Activated naive CD8-positive, alpha-beta T cell treated with anti-CD3 and anti-CD28 coated beads for 36 hours (primary cell): ENCODE data around the gene ETS1. TPM values are rescaled to one million over a fixed set of nuclear protein-coding genes. Genes with fewer than 3 reads are reported as not detected.

Experiments used
- DNase-seq: peaks from one replicate; pipeline ENCODE4 v3.0.0; 2021
- H3K27ac Mint-ChIP-seq: one replicate; pipeline ENCODE4 v1.8.0; 2022; ENCODE audit warnings: mild to moderate bottlenecking, moderate library complexity, mixed read lengths
- H3K27me3 Mint-ChIP-seq: one replicate; pipeline ENCODE4 v1.8.0; 2022; ENCODE audit warnings: mild to moderate bottlenecking, mixed read lengths
- H3K36me3 Mint-ChIP-seq: one replicate; pipeline ENCODE4 v1.8.0; 2021; ENCODE audit warnings: mild to moderate bottlenecking, mixed read lengths
- H3K4me1 Mint-ChIP-seq: one replicate; pipeline ENCODE4 v1.8.0; 2021; ENCODE audit warnings: mixed read lengths
- H3K4me3 Mint-ChIP-seq: one replicate; pipeline ENCODE4 v1.8.0; 2022; ENCODE audit warnings: mild to moderate bottlenecking, moderate library complexity, mixed read lengths
- H3K9me3 Mint-ChIP-seq: one replicate; pipeline ENCODE4 v1.8.0; 2022; ENCODE audit warnings: mixed read lengths
- total RNA-seq, 2 experiments: library from RNA; stranded (reverse); gene quantifications; one replicate each; pipeline ENCODE4 v1.2.3, GENCODE V29; 2021

ETS1 gene
- total RNA-seq, 2 experiments from 2014 or later = 426 to 430 TPM

DNA sequence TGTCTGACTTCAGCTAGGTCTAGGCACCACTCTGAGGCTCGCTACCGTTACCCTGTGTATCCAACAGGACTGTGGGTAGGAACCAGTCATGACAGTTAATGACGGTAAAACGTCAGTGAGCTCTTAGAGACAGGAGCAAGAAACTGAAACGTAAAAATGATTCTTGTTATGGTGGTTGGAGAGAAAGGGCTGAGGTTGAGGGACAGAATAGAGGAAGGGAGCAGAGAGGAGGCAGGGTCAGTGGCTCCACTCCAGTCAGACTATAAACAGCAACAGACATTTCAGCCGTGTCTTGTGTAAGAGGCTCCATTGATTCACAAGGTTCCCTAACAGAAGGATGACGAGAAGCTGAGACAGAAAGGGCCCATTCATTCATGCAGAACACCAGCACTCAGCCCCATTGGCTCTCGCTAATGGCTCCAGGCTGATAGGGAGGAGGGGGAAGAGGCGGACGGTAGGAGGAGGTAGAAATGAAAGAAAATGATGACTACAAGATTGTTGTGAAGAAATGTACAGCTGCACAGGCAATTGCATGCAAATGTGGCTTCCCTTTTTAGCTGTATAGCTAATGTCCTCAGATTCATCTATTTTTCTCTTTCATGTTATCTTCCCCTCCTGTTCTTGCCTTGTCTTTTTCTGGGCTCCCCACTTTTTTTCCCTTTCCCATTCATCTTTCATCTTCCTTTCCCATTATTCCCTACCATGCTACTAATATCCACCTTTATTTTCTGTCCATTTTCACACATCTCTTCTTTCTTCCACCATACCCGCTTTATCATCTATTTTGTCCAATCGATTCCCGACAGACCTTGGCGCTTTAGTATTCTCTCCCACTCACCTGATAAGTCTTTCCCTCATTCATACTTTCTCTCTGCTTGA, 34.3 kb downstream of the ETS1 start:
- Mint-ChIP-seq H3K27ac (peak overlapping the region; percentile 88), H3K36me3 (peaks cover 4% of the 10 kb centered on the region), H3K27me3 (no peaks in the 10 kb centered on the region), H3K4me1 (peaks cover 55% of the 10 kb centered on the region), H3K9me3 (peaks cover 2% of the 10 kb centered on the region), H3K4me3 (peak overlapping the region; percentile 3)
- no peak for DNase-seq

- peaks cover 4% of the 10 kb centered on the region for H3K36me3 Mint-ChIP-seq
- peaks cover 2% of the 10 kb centered on the region for H3K9me3 Mint-ChIP-seq
- peaks cover 67% of the 10 kb centered on the region for H3K4me1 Mint-ChIP-seq
- DNase-seq = peak; percentile 50
- H3K27ac Mint-ChIP-seq = peak overlapping the region; percentile 88
- no peak overlapping the region for H3K4me3 Mint-ChIP-seq
- H3K27me3 Mint-ChIP-seq = no peaks in the 10 kb centered on the region
Observed at GRCh38 chr11:128551611-128552335, 35.6 kb downstream of the ETS1 start.

DNA sequence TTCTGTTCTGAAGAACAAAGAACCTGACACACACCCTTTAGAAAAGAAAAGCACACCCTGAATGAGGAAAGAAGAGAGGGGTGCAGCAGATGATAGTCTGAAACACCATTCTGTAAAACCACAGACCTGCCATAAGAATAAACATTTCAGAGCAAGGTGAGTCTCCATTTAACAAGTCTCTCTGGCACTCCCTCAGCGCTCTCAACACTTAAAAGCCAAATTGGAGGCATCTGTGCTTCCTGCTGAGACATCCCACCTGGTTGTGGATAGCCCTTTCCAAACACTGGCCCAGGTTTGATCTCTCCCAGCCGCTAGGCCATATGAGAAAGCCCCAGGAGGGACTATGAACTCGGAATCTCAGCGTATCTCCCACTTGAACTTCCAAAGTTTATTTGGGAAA, 36.3 kb downstream of the ETS1 start:
- peaks cover 2% of the 10 kb centered on the region for H3K9me3 Mint-ChIP-seq
- peak overlapping the region; percentile 88 for H3K27ac Mint-ChIP-seq
- peak overlapping the region; percentile 47 for H3K4me3 Mint-ChIP-seq
- H3K36me3 Mint-ChIP-seq = peaks cover 4% of the 10 kb centered on the region
- DNase-seq = no peak
- no peaks in the 10 kb centered on the region for H3K27me3 Mint-ChIP-seq
- H3K4me1 Mint-ChIP-seq = peaks cover 71% of the 10 kb centered on the region

DNA sequence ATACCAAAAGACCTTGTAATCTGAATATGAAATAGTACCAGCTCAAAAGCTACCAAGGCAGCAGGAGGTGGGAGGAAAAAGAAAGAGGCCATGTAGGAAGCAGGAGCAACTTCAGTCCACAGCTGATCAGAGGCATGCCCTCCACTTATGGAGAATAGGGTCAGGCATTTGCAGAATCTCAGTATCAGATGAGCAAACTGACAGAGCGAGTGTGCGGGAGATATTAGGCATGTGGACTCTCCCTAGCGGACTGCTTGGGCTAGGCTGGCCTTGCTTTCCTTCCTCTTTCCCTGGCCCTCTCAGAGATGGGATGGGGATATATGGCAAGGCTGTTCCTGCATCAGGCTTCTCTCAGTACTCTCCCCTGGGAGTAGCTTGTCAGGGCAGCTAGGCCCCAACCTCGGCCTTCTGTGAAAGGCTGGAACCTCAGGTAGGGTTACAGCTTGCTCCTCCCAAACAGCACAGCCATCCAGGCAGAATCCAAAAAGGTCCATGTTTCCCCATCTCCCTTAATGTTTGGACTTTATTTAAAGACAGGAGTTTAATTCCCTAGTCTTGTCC, 37.0 kb downstream of the ETS1 start:
- peak overlapping the region; percentile 88 for H3K27ac Mint-ChIP-seq
- peaks cover 4% of the 10 kb centered on the region for H3K36me3 Mint-ChIP-seq
- H3K9me3 Mint-ChIP-seq = peaks cover 2% of the 10 kb centered on the region
- no peak overlapping the region for H3K4me3 Mint-ChIP-seq
- DNase-seq = no peak
- peaks cover 78% of the 10 kb centered on the region for H3K4me1 Mint-ChIP-seq
- no peaks in the 10 kb centered on the region for H3K27me3 Mint-ChIP-seq

DNA sequence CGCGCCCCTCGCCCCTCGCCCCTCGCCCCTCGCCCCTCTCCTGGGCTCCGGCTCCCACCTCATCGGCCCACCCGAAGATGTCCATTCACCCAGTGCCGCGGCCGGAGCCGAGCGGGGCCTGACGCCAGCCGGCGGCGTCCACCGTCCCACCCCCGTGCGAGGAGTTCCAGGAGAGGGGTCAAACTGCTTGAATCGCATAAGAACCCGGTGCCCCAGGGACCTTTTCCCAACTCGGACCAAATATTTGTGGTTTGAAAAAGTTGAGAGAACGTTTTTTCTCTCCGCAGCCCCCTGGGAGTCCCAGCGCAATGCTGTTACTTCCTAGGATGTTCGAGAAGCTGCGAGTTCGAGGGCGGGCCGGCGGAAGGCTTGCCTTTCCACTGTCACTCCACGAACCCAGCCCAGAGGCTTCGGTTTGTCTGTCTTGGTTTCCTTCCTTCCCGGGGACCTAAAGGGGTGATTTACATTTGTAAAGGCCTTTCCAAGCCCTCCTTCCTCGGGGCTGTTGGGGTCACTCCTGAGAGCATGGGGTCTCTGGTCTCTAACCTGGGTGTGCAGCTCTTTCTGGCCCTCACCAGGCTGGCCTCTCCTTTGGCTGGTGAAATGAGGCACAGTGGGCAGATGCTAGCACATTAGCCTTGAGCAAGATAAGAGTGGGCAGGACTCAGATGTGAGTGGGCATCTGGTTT, 38.0 kb downstream of the ETS1 start:
- Mint-ChIP-seq H3K9me3 (peaks cover 2% of the 10 kb centered on the region), H3K36me3 (peaks cover 4% of the 10 kb centered on the region), H3K4me3 (peak overlapping the region; percentile 77), H3K4me1 (peaks cover 84% of the 10 kb centered on the region), H3K27me3 (no peaks in the 10 kb centered on the region), H3K27ac (peak overlapping the region; percentile 77)
- DNase-seq = no peak

DNA sequence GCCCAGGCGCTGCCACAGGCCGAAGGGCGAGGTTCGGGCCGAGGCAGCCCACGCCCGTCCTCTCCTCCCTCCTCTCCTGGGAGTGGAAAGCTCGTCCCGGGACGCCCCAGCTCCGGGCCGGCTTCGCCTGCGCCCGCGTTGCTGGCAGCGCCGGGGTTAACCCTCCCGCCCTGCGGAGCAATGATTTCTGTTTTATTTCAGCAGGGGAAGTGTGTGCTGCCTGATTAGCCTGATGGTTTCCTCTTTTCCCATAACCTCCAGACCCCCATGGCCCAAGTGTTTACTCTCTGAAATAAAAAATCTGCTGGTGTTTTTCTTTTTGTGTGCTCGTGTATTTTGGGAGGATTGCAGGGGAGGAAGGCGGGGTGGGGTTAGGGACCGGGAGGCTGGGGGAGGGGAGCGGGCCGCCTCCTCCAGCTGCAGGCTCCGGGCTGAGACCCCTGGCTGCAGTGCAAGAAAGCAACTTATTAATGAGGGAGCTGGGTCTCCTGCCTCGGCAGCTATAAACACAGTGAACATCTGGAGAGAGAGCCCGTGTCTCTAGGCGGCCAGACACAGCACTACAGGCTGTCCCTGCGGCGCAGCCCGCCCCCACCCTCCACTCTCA, 38.6 kb downstream of the ETS1 start:
- peaks cover 81% of the 10 kb centered on the region for H3K4me1 Mint-ChIP-seq
- peaks cover 2% of the 10 kb centered on the region for H3K9me3 Mint-ChIP-seq
- DNase-seq = peak; percentile 36
- peak overlapping the region; percentile 77 for H3K4me3 Mint-ChIP-seq
- peaks cover 4% of the 10 kb centered on the region for H3K36me3 Mint-ChIP-seq
- H3K27ac Mint-ChIP-seq = peak overlapping the region; percentile 77
- H3K27me3 Mint-ChIP-seq = no peaks in the 10 kb centered on the region

DNA sequence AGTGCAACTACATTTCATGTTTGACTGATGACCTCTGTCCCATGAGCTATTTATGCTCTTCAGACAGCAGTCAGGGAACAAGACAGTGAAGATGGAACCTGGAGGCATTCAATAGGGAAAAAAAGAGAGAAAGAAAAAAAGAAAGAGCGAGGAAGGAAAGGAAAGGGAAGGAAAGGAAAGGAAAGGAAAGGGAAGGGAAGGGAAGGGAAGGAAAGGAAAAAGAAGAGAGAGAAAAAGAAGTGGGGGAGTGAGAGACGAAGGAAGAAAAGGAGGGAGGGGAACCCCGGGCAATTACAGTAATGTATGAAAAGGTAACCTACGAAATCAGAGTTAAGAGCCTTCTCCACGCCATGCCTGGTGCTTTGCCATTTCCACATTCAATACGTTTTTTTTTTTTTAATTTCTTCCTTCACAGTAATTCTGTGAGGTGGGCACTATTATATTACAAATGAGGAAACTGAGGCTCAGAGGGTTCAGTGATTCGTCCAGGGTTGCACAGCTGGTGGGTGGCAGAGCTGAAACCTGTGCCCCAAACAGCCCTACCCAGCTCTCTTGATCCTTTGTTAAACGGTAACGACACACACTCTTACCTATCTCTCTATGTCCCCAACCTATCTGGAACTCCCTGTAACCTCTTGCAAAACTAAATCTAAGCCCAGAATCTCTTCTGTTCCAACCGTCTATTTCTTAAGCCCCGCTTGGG, 39.3 kb downstream of the ETS1 start:
- H3K4me3 Mint-ChIP-seq = peak overlapping the region; percentile 77
- H3K36me3 Mint-ChIP-seq = peaks cover 4% of the 10 kb centered on the region
- peaks cover 2% of the 10 kb centered on the region for H3K9me3 Mint-ChIP-seq
- peaks cover 79% of the 10 kb centered on the region for H3K4me1 Mint-ChIP-seq
- DNase-seq = no peak
- no peaks in the 10 kb centered on the region for H3K27me3 Mint-ChIP-seq
- H3K27ac Mint-ChIP-seq = peak overlapping the region; percentile 77

DNA sequence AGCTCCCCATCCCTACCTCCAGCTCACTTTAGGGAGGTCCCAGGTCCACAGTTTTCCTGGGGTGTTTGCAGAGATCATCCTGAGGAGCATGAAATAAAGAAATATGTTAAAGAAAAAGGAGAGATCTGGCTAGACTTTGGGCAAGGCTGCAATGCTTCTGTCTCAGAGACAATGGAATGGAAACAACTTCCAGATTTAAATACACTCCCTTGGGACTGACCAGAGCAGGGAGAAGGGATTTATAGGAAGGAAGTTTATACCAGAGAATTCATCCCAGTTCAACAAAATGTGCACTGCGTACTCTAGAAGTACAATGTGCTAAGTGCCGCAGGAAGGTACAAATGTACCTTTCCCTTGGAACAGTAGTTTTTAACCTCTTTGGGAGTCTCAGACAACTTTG, 40.4 kb downstream of the ETS1 start:
- Mint-ChIP-seq H3K27ac (peak overlapping the region; percentile 77), H3K4me3 (no peak overlapping the region), H3K4me1 (peaks cover 74% of the 10 kb centered on the region), H3K27me3 (no peaks in the 10 kb centered on the region), H3K9me3 (peaks cover 1% of the 10 kb centered on the region), H3K36me3 (peaks cover 3% of the 10 kb centered on the region)
- no peak for DNase-seq

- peaks cover 52% of the 10 kb centered on the region for H3K4me1 Mint-ChIP-seq
- H3K9me3 Mint-ChIP-seq = peaks cover 1% of the 10 kb centered on the region
- no peaks in the 10 kb centered on the region for H3K27me3 Mint-ChIP-seq
- DNase-seq = no peak
- H3K27ac Mint-ChIP-seq = peak overlapping the region; percentile 35
- peak overlapping the region; percentile 70 for H3K4me3 Mint-ChIP-seq
- peaks cover under 1% of the 10 kb centered on the region for H3K36me3 Mint-ChIP-seq
Observed at GRCh38 chr11:128544471-128545051, 42.8 kb downstream of the ETS1 start.

GRCh38 chr11:128540469-128540868, 46.9 kb downstream of the ETS1 start:
- peaks cover 1% of the 10 kb centered on the region for H3K9me3 Mint-ChIP-seq
- no peak overlapping the region for H3K27ac Mint-ChIP-seq
- no peaks in the 10 kb centered on the region for H3K27me3 Mint-ChIP-seq
- DNase-seq = no peak
- H3K4me3 Mint-ChIP-seq = no peak overlapping the region
- H3K4me1 Mint-ChIP-seq = peaks cover 38% of the 10 kb centered on the region
- no peaks in the 10 kb centered on the region for H3K36me3 Mint-ChIP-seq

GRCh38 chr11:128536506-128536905, 50.9 kb downstream of the ETS1 start:
- peaks cover 24% of the 10 kb centered on the region for H3K4me1 Mint-ChIP-seq

DNA sequence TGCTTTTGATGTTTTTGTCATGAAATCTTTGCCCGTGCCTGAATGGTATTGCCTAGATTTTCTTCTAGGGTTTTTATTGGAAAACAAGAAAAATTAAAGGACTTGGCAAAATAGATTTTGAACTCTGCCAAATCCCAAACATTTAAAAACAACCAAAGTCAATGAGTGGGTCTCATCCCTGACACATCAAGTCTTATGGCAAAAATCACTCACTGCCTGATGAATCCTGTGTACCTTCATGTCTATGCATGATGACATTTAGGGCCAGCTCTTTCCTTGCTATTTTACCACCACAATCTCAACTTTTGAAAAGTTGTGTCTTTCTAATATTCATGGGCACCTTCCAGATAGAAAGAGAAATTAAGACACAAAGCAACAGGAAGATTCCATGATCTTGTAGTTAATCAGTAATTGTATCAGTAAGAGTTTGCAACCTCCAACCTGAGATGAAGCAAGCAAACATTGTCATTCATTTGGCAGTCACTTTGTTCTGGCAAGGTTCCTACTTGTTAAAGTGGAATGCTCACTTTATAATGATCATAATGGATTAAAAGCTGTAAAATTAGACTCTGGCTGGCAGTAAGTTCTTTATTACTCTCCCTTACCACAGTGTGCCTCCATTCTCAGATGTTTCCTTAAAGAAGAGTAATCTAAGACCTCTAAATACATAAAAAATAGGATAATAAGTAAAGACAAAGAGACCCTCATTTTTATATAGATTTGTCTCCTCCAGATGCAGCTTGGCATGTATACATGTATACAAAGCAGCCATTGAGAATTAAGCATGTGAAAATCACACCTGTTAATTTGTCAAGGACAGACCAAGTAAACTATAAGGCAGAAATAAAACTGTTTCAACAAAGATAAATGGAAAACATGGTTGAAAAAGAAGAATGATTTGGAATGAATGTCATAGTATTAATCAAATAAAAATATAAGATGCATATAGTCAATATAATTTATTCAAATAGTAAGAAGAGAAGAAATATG, 51.6 kb downstream of the ETS1 start:
- Mint-ChIP-seq H3K4me3 (no peak overlapping the region), H3K27ac (no peak overlapping the region), H3K9me3 (peaks cover 6% of the 10 kb centered on the region), H3K4me1 (peaks cover 24% of the 10 kb centered on the region), H3K36me3 (no peaks in the 10 kb centered on the region), H3K27me3 (no peaks in the 10 kb centered on the region)
- DNase-seq = no peak

More at GRCh38 chr11:128536506-128536905, 50.9 kb downstream of the ETS1 start:
- H3K27ac Mint-ChIP-seq = no peak overlapping the region
- no peak for DNase-seq
- H3K27me3 Mint-ChIP-seq = no peaks in the 10 kb centered on the region
- H3K36me3 Mint-ChIP-seq = no peaks in the 10 kb centered on the region
- no peak overlapping the region for H3K4me3 Mint-ChIP-seq
- H3K9me3 Mint-ChIP-seq = peaks cover 6% of the 10 kb centered on the region

- Mint-ChIP-seq H3K4me3 (no peak overlapping the region), H3K36me3 (peaks cover 5% of the 10 kb centered on the region), H3K27me3 (no peaks in the 10 kb centered on the region), H3K4me1 (peaks cover 39% of the 10 kb centered on the region), H3K27ac (no peak overlapping the region), H3K9me3 (peaks cover 6% of the 10 kb centered on the region)
- DNase-seq = no peak
Observed at GRCh38 chr11:128533472-128533871, 53.9 kb downstream of the ETS1 start.
